GM12878 (cell line): Measurements from ENCODE around the gene CYS1.

Source experiments
- ATF3 ChIP-seq: IDR thresholded peaks from 2 replicates; pipeline ENCODE4 v1.6.1; 2011; ENCODE audit warnings: low read depth, mild to moderate bottlenecking, low read length, moderate library complexity, borderline replicate concordance; ENCODE audit errors: extremely low read depth
- DPF2 ChIP-seq: fragments of 450-650 bp; IDR thresholded peaks from 2 replicates; pipeline ENCODE4 v1.6.1; 2017; ENCODE audit warnings: mild to moderate bottlenecking
- ELK1 ChIP-seq: IDR thresholded peaks from 2 replicates; pipeline ENCODE4 v1.6.1; 2012; ENCODE audit warnings: low read depth, low read length, improper control_type of control experiment
- HDGF ChIP-seq: fragments of 450-650 bp; IDR thresholded peaks from 2 replicates; pipeline ENCODE4 v1.6.1; 2016; ENCODE audit warnings: antibody characterized with exemption
- NRF1 ChIP-seq: conservative IDR thresholded peaks from 2 replicates; pipeline ENCODE4 v1.6.1; 2011; ENCODE audit warnings: mild to moderate bottlenecking, low read depth, low read length, improper control_type of control experiment
- POLR2AphosphoS2 ChIP-seq: IDR thresholded peaks from 2 replicates; pipeline ENCODE4 v1.6.1; 2011; ENCODE audit warnings: low read depth, mild to moderate bottlenecking, low read length, improper control_type of control experiment, moderate library complexity
- SMARCA5 ChIP-seq: fragments of 450-650 bp; IDR thresholded peaks from 2 replicates; pipeline ENCODE4 v1.6.1; 2017; ENCODE audit warnings: mild to moderate bottlenecking
- SREBF2 ChIP-seq: IDR thresholded peaks from 2 replicates; pipeline ENCODE4 v1.6.1; 2012; ENCODE audit warnings: mild to moderate bottlenecking, low read length
- USF1 ChIP-seq: IDR thresholded peaks from 2 replicates; pipeline ENCODE4 v1.6.1; 2011; ENCODE audit warnings: borderline replicate concordance, low read depth, mild to moderate bottlenecking, moderate library complexity, mixed read lengths, low read length; ENCODE audit not compliant: insufficient read depth; ENCODE audit errors: extremely low read length
- YY1 ChIP-seq: IDR thresholded peaks from 2 replicates; pipeline ENCODE4 v1.6.1; 2011; ENCODE audit warnings: low read depth, mild to moderate bottlenecking, low read length

DNA sequence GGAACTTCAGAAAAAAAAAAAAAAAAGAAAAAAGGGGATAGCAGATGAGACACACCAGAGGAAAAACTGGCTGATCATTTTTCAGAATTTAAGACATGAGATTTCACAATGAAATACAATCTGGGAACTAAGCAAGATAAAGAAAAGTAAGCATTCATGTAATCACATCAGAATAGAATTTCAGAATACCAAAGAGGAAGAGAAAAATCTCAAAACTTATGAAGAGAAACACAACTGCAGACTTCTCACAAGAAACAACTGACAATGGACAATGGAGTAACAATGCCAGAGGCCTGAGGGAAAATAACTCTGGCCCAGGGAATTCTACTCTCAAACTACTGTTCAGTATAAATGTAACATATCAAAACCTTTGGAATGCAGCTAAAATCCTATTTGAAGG, 29.1 kb upstream of the CYS1 start:
- TF ChIP-seq HDGF: no peak
- no peak for TF ChIP-seq YY1
- TF ChIP-seq NRF1: no peak
- no peak for TF ChIP-seq USF1
- no peak for TF ChIP-seq POLR2AphosphoS2
- TF ChIP-seq DPF2: no peak
- no peak for TF ChIP-seq ELK1
- no peak for TF ChIP-seq SMARCA5
- no peak for TF ChIP-seq SREBF2
- no peak for TF ChIP-seq ATF3
